NCI-H345 (cell line): Measurements from ENCODE around the gene SEC61A2.
"Not testable (repeated sequence)": the region's sequence is repeated elsewhere in the genome, so short reads cannot be mapped to it uniquely, and the experiment has no call there.

Source experiments
- DNase-seq: peaks from one replicate; lab custom pipeline; 2025; lab: John Stamatoyannopoulos, UW

Gene SEC61A2

GRCh38 chr10:12129222-12130111 lies at the start of gene SEC61A2:
Gene SEC61A2, plus strand, starts transcription at chr10:12129677. Its CDS starts 111 bp downstream, at chr10:12129788.
- DNase-seq, result peak; percentile 91

- no peak for DNase-seq
These were observed 48.0 kb upstream of the SEC61A2 start for GRCh38 chr10:12081470-12081869.

GRCh38 chr10:12081879-12082557 lies 47.5 kb upstream of the SEC61A2 start:
- DNase-seq, result no peak

- no peak for DNase-seq
These were observed 40.6 kb upstream of the SEC61A2 start for GRCh38 chr10:12088919-12089318.

GRCh38 chr10:12091421-12091820 lies 38.1 kb upstream of the SEC61A2 start:
- no peak for DNase-seq

GRCh38 chr10:12097361-12097760 lies 32.1 kb upstream of the SEC61A2 start:
- DNase-seq, result not testable (repeated sequence)

- DNase-seq, result peak; percentile 73
These were observed 31.7 kb upstream of the SEC61A2 start for GRCh38 chr10:12097791-12098190.

GRCh38 chr10:12098966-12099365 lies 30.5 kb upstream of the SEC61A2 start:
- DNase-seq, result no peak

- no peak for DNase-seq
These were observed 25.7 kb upstream of the SEC61A2 start for GRCh38 chr10:12103802-12104201.

- no peak for DNase-seq
These were observed 21.7 kb upstream of the SEC61A2 start for GRCh38 chr10:12107781-12108180.

- DNase-seq, result no peak
These were observed 20.2 kb upstream of the SEC61A2 start for GRCh38 chr10:12109286-12109685.

GRCh38 chr10:12111528-12111927 lies 17.9 kb upstream of the SEC61A2 start:
- DNase-seq, result no peak

GRCh38 chr10:12113627-12114026 lies 15.8 kb upstream of the SEC61A2 start:
- no peak for DNase-seq

GRCh38 chr10:12121673-12122072 lies 7.8 kb upstream of the SEC61A2 start:
- DNase-seq, result no peak

GRCh38 chr10:12130237-12130872 lies 878 bp downstream of the SEC61A2 start:
- DNase-seq, result peak; percentile 17

- DNase-seq, result no peak
These were observed 6.2 kb downstream of the SEC61A2 start for GRCh38 chr10:12135631-12136030.

GRCh38 chr10:12140038-12140437 lies 10.6 kb downstream of the SEC61A2 start:
- no peak for DNase-seq

GRCh38 chr10:12144538-12144937 lies 15.1 kb downstream of the SEC61A2 start:
- no peak for DNase-seq

GRCh38 chr10:12150163-12150562 lies 20.7 kb downstream of the SEC61A2 start:
- DNase-seq, result no peak

- DNase-seq, result no peak
These were observed 25.0 kb downstream of the SEC61A2 start for GRCh38 chr10:12154516-12154915.

GRCh38 chr10:12156367-12157123 lies 27.1 kb downstream of the SEC61A2 start:
- no peak for DNase-seq

GRCh38 chr10:12158111-12158510 lies 28.6 kb downstream of the SEC61A2 start:
- no peak for DNase-seq
